Motor neuron (in vitro differentiated cells): ENCODE results near the gene TMEM234. TPM values are rescaled to one million over a fixed set of nuclear protein-coding genes. Genes with fewer than 3 reads are reported as not detected.

Experiments used
- ATAC-seq, 8 experiments: fragments of 200-7000 bp; cut with Tn5 transposase; replicated peaks in 6 of 8; 2 replicates each; pipeline ENCODE4 v1.8.0; 2021; ENCODE audit warnings: mild to moderate bottlenecking in 8 of 8, moderate library complexity in 8 of 8
- H3K27ac ChIP-seq, 2 donors: fragments of 250-450 bp; sonication (Bioruptor Pico); 2 replicates each; pipeline ENCODE4 v1.9.0; 2021; ENCODE audit warnings: antibody characterized with exemption in 2 of 2, mild to moderate bottlenecking in 2 of 2, moderate library complexity in 1 of 2
- H3K4me1 ChIP-seq, 2 donors: fragments of 250-450 bp; sonication (Bioruptor Pico); replicated peaks in 1 of 2; 2 replicates each; pipeline ENCODE4 v1.6.1; 2021; ENCODE audit warnings: antibody characterized with exemption in 2 of 2, mild to moderate bottlenecking in 2 of 2, moderate library complexity in 1 of 2
- H3K4me3 ChIP-seq, 5 donors: fragments of 250-450 bp; sonication (Bioruptor Pico); 2 replicates each; pipeline ENCODE4 v1.9.0; 2021; ENCODE audit warnings: antibody characterized with exemption in 5 of 5, mild to moderate bottlenecking in 5 of 5, moderate library complexity in 4 of 5
- WGBS, 10 experiments: fragments of 450-650 bp; shearing (Covaris generic); methylation state at CpG; one replicate each; pipeline ENCODE4 v1.0.0; 2022; 5-methylcytosine and 5-hydroxymethylcytosine counted together
- in situ Hi-C, 9 experiments: fragments of 400-800 bp; cut with MboI; loops; one replicate each; pipeline ENCODE4 v1.15.0; 2021; ENCODE audit warnings: low sequenced_read_pairs in 9 of 9, low pct_unique_long_range_greater_than_20kb in 2 of 9; ENCODE audit not compliant: unreplicated experiment in 9 of 9
- total RNA-seq, 8 experiments: library from RNA; unstranded; fragments of 300-600 nt; gene quantifications; 2 replicates each; pipeline versions ENCODE4 v1.2.3 to v1.2.4, GENCODE V29; 2022

The TMEM234 gene
- total RNA-seq, 8 experiments from 2014 or later = 15.1 to 31.8 (median 25.6) TPM

DNA sequence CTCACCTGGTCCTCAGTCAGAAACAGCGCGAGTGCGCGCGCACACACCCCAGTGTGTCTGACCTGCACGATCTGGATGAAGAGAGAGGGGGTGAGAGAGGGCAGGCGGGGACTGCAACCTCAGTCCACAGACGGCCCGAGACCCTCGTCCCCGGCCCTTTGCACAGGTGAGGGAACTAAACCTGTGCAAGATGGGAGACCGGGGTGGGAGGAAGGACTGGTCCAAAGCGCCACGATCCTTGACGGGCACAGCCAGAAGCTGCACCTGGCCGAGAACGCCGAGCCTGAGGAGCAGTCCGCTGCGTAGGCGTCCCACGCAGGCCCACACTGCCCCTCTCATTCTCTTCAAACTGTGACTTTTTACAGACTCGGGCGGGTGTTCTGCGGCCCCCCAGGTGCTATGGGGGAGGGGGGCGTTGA lies 17.2 kb downstream of the TMEM234 start:
- Histone ChIP-seq H3K4me3 (peak overlapping the region; percentile 46 to 61 (median 52)), H3K4me1 (peaks cover 17 to 21% of the 10 kb centered on the region in 2 donors), H3K27ac (peak overlapping the region; percentile 2 to 37)
- in situ Hi-C loops = no loop called here
- WGBS, 10 experiments = 7 to 80% (median 50%) methylated on average over 3 to 20 of the region's 26 CpGs; no CpG with 5 or more reads in 5 of the 10 experiments
- ATAC-seq = peak in 4 of 8 experiments; percentile 0

DNA sequence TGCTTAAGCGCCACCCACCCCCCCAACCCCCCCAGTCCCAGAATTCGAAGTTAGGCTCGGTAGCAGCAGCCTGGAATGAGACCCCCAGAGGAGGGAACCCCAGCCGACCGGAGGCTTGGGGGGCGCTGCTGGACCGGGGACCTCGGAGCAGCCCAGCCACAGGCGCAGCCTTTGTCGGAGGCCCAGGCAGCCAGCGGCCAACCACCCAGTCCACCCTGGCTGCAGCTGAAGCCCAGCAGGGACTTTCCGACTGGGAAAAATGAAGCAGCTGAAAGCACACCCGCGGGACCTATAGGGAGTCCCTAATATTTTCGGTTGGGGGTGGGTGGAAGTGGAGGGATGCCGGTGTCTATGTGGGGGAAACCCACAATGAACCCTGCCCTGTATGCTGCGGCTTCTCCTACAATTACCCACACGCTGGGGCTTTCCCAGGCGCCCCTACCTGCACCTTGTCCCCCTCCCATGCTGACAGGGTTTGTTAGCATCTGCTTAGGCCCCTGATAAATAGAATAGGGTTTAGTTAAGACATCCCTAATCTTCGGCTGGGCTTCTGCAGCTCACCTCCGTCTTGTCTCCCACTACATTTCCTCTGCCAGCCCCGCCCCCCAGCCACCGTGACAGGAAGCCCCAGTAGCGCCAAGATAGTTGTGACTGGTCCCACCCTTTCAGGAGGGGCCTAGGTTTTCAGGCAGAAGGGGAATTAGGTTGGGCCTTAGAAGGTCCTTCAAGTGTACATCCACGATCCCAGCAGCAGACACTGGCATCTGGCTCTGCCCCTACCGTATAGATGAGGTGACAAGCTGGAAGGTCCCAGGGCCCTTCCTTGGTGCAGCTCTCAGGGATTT lies 20.9 kb downstream of the TMEM234 start:
- peak overlapping the region; percentile 37 to 47 (median 41) for H3K4me3 ChIP-seq
- 0 to 60% (median 9%) methylated on average over 1 to 11 of the region's 26 CpGs; no CpG with 5 or more reads in 2 of the 10 experiments for WGBS, 10 experiments
- ATAC-seq = peak; percentile 25 to 51 (median 43)
- H3K27ac ChIP-seq = peak overlapping the region; percentile 70 to 91
- H3K4me1 ChIP-seq = peaks cover 46 to 47% of the 10 kb centered on the region in 2 donors
- in situ Hi-C loops = no loop called here

DNA sequence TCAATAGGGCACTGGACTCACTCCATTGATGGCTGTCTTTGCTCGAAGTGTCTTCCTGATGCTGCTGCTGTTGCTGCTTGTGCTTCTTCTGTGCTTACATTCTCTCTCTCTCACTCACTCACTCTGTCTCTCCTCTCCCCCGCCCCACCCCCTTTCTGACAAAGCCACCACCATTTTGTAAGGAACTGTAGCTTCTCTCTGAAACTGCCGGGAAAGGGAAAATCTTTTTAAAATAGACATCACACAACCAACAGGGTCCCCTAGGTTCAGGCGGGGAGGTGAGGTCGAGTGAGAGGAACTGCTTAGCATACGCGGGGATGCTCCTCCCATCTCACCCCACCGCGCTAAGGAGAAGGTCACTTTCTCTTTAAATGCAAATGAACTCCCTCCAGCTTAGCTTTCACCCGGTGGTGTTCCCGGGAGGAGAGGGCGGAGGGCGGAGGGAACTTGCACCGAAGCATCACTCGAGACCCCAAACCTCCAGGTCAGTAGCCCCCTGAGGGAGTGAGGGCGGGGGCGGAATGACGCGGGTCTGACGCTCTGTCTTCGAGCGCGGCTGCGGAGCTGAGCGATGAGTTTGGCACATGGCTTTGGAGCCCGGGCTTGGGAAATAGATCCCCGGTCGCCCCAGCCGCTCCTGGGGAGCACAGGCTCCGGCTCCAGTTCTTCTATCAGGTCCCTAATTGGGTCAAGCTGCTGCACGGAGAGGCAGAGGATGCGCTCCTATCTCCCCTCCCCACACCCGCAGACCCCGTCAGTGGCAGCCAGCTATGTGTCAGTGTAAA lies 21.7 kb downstream of the TMEM234 start, which contains the start of gene CCDC28B:
CCDC28B (plus strand) TSS at position 370 of the 785 bp plus-strand sequence. CDS start 1,341 bp downstream, outside the sequence.
- in situ Hi-C loops = no loop called here
- peak within 1 kb of the TSS; percentile 70 to 91 for H3K27ac ChIP-seq
- H3K4me3 ChIP-seq = peak within 1 kb of the TSS; percentile 37 to 47 (median 41)
- peaks cover 44 to 45% of the 10 kb centered on the region in 2 donors for H3K4me1 ChIP-seq
- 0 to 20% (median 1%) methylated on average over 1 to 23 of the region's 34 CpGs; no CpG with 5 or more reads in 3 of the 10 experiments for whole genome bisulfite sequencing, 10 experiments
- peak; percentile 40 to 79 (median 74) for ATAC-seq

DNA sequence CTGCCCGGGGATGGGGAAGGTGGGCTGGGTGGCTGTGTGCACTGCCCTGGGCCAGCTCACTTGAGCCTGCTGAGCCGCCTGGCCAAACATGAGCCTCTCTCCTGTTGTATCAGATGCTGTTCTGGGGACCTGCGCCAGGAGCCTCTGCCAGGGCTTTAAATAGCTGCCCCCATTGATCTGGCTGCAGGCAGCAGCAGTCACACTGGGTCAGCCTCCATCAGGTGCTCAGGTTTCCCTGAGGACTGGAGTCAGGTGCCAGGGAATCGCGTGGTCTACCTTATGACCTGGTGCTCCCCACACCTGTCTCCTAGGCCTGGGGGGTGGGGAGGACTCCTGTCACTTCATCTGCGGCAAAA lies 22.5 kb downstream of the TMEM234 start:
- WGBS, 10 experiments = 0 to 100% (median 29%) methylated on average over 1 to 4 of the region's 6 CpGs; no CpG with 5 or more reads in 4 of the 10 experiments
- peaks cover 42 to 44% of the 10 kb centered on the region in 2 donors for H3K4me1 ChIP-seq
- H3K4me3 ChIP-seq = peak overlapping the region; percentile 37 to 47 (median 41)
- peak in 5 of 8 experiments; percentile 0 to 5 (median 2) for ATAC-seq
- in situ Hi-C loops = no loop called here
- H3K27ac ChIP-seq = peak overlapping the region; percentile 70 to 91

DNA sequence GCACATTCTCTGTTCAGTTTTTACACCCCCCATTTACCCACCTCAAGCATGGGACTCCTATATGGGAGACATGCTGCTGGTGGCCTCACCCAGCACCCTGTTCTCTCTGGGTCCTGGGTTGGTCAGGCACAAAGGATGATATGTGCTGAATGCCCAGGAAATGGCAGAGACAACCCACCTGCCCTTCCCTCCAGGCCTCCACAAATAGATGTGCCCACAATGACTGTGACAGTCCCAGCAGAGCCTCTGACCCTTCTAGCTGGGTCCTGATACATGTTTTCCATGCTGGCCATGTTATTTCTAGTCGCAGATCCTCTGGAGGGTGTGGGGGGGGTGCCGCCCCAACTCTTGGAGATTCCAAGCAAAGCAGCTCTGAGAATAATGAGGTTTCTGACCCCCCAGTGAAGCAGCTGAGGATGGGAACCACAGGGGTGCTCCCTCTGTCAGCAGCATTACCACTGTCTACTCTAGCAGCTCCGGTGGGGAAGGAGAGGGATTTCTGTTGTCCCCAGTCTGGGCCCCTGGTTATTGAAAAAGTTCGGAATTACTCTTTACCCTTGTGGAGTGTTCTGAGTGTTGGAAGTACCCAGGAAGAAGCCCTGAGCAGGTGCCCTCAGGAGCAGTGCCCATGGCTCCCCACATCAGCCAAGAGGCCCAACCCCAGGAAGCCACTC lies 23.0 kb downstream of the TMEM234 start:
- peaks cover 42 to 44% of the 10 kb centered on the region in 2 donors for H3K4me1 ChIP-seq
- ATAC-seq = no peak
- WGBS, 10 experiments = 43 to 71% (median 60%) methylated on average over 1 to 4 of the region's 4 CpGs; no CpG with 5 or more reads in 4 of the 10 experiments
- in situ Hi-C loops = no loop called here
- H3K27ac ChIP-seq = peak overlapping the region; percentile 70 to 91
- H3K4me3 ChIP-seq = peak overlapping the region in 4 of 5 donors; percentile 37 to 47 (median 41)

DNA sequence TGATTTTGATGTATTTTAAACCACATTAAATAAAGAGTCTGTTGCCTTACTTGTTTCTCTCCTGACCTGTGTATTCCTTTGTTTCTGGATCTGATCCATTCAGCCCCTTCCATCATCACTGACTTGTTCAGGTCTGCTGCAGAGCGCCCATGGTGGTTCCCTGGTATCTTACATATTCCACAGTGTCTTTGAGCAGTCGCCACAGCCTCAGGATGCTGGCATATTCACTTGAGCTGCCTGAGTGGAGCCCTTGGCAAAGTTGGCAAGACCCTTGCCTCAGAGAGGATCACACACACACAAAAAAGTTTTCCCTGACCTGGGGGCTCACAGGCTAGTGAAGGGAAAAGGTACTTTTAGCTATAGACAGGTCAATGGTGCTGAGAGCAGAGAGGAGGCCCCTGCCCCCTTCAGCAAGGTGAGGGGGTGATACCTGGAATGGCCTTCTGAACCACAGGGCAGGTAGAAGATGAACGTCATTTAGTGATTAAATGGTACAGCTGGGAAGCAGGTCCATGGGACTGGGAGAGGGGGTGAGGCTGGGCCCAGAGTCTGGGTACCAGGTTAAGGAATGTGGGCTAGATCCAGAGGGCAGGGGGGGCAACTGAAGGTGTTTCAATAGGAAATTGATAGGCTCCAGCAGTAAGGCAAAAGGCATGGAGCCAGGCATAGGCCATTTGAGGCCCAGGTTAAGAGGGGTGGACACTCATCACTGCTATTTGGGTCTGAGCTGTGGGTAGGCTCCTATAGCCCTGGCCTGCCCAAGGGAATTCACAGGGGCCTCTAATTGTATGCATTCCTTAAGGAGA lies 23.7 kb downstream of the TMEM234 start:
- no peak for ATAC-seq
- H3K27ac ChIP-seq = peak overlapping the region; percentile 70 to 91
- H3K4me3 ChIP-seq = no peak overlapping the region
- H3K4me1 ChIP-seq = peaks cover 42 to 44% of the 10 kb centered on the region in 2 donors
- in situ Hi-C loops = no loop called here
- WGBS, 10 experiments = 17 to 100% (median 90%) methylated on average over 1 to 3 of the region's 3 CpGs; no CpG with 5 or more reads in 1 of the 10 experiments

DNA sequence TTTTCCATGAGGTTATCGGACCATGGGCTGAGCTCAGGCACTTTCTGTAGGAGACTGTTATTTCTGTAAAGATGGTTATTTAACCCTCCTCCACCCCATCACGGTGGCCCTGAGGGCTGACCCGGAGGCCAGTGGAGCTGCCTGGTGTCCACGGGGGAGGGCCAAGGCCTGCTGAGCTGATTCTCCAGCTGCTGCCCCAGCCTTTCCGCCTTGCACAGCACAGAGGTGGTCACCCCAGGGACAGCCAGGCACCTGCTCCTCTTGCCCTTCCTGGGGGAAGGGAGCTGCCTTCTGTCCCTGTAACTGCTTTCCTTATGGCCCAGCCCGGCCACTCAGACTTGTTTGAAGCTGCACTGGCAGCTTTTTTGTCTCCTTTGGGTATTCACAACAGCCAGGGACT lies 24.3 kb downstream of the TMEM234 start:
- Histone ChIP-seq H3K4me3 (no peak overlapping the region), H3K27ac (peak overlapping the region; percentile 70 to 91), H3K4me1 (peaks cover 42 to 44% of the 10 kb centered on the region in 2 donors)
- in situ Hi-C loops = no loop called here
- 47 to 100% (median 56%) methylated on average over 1 to 6 of the region's 6 CpGs; no CpG with 5 or more reads in 2 of the 10 experiments for WGBS, 10 experiments
- no peak for ATAC-seq

DNA sequence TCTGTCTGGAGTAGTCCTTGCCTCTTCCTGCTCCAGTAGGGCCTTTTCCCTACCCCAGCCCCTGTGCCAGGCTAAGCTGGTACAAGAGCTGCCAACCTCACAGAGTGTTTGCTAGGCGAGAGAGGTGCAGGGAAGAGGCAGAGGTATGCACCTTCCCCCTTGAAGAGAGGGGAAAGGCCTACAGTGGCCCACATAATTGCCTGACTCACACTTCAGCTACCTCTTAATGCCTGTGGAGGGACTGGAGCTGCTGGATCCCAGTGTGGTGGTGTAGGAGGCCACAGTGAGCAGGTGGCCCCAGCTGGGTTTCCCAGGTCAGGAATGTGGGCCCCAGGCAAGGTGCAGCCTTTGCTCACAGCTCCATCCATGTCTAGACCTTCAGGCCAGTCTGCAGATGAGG lies 25.1 kb downstream of the TMEM234 start:
- ATAC-seq = no peak
- in situ Hi-C loops = no loop called here

DNA sequence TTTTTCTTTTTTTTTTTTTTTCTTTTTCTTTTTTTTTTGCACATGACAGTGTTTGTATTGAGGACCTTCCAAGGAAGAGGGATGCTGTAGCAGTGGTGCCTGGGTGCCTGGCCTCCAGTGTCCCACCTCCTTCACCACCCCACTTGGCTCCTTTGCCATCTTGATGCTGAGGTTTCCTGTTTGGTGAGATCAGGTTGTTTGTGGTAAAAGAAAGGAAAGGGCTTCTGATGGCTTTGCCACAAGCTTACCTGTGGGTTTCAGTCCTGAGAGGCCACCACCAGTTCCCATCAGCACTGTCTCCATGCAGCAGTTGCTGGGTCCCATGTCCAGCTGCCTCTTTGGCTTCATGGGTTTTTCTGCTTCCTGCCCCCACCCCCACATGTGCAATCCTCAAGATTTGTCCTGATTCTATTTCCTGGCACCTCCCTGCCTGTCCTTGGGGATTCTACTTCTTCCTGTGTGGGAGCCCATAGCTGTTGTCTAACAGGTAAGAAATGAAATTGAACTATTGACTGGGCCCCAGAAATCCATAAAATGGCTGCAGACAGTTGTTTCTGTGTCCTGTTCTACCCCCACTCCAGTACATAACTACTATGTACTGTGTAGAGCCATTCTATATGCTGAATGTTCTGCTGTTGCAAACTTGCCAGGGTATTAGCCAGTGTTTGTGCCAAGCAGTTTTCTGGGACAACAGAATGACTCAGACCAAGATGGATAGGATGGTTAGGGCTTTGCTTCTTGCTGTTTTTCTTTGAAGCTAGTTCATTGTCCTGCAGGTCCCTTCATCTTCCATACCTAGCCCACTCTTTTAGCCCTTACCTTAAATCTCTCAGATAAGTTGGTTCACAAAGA lies 26.0 kb downstream of the TMEM234 start:
- ATAC-seq = no peak
- H3K27ac ChIP-seq = no peak overlapping the region
- no peak overlapping the region for H3K4me3 ChIP-seq
- in situ Hi-C loops = no loop called here
- peaks cover 33 to 34% of the 10 kb centered on the region in 2 donors for H3K4me1 ChIP-seq

More for the DNA sequence above, 25.1 kb downstream of the TMEM234 start:
- peaks cover 42 to 43% of the 10 kb centered on the region in 2 donors for H3K4me1 ChIP-seq
- WGBS, 10 experiments = 63 to 100% (median 80%) methylated on average over 1 of the region's 1 CpG; no CpG with 5 or more reads in 7 of the 10 experiments
- H3K4me3 ChIP-seq = no peak overlapping the region
- peak overlapping the region in 1 of 2 donors; percentile 70 for H3K27ac ChIP-seq

DNA sequence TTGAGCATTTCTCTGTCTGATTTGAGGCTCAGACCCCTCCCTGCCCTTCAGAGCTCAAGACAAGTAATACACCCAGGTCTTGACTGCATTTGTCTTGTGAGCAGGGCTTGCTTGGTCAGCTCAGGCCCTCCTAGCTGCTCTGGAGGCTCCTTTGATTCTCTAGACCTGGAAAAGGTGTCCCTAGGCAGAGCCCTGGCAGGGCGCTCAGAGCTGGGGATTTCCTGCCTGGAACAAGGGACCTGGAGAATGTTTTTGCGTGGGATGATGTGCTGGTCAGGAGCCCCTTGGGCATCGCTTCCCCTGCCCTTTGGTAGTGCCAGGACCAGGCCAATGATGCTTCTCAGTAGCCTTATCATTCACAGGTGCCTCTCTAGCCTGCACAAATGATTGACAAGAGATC lies 26.6 kb downstream of the TMEM234 start:
- 20 to 100% (median 95%) methylated on average over 1 to 3 of the region's 3 CpGs; no CpG with 5 or more reads in 2 of the 10 experiments for WGBS, 10 experiments
- in situ Hi-C loops = no loop called here
- Histone ChIP-seq H3K27ac (no peak overlapping the region), H3K4me3 (no peak overlapping the region), H3K4me1 (peaks cover 33% of the 10 kb centered on the region in 2 donors)
- ATAC-seq = no peak

DNA sequence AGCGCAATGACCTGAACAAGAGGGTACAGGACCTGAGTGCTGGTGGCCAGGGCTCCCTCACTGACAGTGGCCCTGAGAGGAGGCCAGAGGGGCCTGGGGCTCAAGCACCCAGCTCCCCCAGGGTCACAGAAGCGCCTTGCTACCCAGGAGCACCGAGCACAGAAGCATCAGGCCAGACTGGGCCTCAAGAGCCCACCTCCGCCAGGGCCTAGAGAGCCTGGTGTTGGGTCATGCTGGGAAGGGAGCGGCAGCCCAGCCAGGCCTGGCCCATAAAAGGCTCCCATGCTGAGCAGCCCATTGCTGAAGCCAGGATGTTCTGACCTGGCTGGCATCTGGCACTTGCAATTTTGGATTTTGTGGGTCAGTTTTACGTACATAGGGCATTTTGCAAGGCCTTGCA lies 27.2 kb downstream of the TMEM234 start:
- in situ Hi-C loops = no loop called here
- no peak overlapping the region for H3K4me3 ChIP-seq

More for the DNA sequence above, 27.2 kb downstream of the TMEM234 start:
- Histone ChIP-seq H3K4me1 (peaks cover 33% of the 10 kb centered on the region in 2 donors), H3K27ac (no peak overlapping the region)
- WGBS, 10 experiments = 80 to 100% (median 98%) methylated on average over 1 to 4 of the region's 6 CpGs; no CpG with 5 or more reads in 4 of the 10 experiments
- ATAC-seq = no peak
